NCI-H510A treated with DMSO at 0.1 percent for 48 hours (cell line): ENCODE results near the gene PRDM4.
"Not testable (repeated sequence)": the region's sequence is repeated elsewhere in the genome, so short reads cannot be mapped to it uniquely, and the experiment has no call there.

ENCODE experiments used
- DNase-seq: peaks from one replicate; lab custom pipeline; 2025; lab: John Stamatoyannopoulos, UW

PRDM4 gene

DNA sequence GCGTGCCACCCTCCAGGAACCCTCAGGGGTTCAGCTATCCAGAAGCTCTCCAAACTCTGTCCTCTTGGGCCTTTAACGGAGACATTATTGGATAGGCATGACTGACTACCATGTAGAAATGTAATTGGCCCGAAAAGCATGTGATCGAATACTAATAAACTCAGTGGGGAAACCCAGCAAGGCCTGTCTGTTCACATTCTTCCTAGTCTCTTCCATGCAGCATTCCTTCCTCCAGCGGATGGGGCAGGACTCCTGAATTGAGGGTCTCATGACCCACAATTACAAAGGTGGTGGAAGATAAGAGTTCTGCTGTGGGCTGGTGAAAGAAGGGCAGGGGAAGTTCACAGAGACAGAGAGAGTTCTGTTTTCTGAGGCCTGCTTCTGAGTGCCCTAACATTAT is 6.5 kb upstream of the PRDM4 start:
- DNase-seq = no peak

DNA sequence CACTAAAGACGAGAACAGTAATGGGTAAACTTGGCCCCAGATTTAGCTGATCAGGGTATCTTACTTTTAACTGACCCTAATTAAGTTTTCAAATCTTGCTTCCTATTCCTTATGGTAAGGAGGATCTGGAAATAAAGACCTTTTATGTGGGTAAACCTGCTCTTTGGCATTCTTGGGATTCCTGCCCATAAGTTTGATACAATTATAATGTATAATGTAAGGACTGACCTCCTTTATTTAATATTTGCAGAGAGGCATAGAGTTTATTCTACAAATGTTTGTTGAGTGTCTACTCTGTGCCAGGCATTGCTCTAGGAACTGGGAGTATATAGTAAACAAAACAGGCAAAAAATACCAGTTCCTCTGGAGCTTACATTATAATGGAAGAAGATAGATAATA is 4.4 kb upstream of the PRDM4 start:
- DNase-seq = no peak

DNA sequence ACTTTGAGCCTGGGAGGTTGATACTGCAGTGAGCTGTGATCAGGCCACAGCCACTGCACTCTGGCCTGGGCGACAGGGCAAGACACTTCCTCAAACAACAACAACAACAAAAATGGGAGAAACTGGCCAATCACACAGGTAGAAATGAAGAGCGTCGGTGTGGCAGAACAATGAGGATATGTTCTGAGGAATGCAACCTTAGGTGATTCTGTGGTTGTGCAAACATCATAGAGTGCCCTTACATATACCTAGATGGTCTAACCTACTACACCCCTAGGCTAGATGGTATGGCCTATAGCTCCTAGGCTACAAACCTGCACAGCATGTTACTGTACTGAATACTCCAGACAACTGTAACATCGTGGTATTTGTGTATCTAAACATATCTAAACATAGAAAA is 3.7 kb upstream of the PRDM4 start:
- DNase-seq = no peak

DNA sequence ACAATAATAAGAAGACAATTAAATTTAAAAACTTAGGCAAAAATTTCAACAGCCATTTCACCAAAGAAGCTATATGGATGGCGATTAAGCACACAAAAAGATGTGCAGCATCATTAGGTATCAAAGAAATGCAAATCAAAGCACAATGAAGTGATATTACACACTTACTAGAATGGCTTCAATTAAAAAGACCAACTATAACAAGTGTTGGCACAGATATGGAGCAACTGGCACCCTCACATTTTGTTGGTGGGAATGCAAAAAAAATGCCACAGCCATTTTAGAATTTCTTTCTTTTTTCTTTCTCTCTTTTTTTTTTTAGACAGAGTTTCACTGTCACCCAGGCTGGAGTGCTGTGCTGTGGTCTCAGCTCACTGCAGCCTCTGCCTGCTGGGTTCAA is 1.9 kb upstream of the PRDM4 start:
- DNase-seq = no peak

DNA sequence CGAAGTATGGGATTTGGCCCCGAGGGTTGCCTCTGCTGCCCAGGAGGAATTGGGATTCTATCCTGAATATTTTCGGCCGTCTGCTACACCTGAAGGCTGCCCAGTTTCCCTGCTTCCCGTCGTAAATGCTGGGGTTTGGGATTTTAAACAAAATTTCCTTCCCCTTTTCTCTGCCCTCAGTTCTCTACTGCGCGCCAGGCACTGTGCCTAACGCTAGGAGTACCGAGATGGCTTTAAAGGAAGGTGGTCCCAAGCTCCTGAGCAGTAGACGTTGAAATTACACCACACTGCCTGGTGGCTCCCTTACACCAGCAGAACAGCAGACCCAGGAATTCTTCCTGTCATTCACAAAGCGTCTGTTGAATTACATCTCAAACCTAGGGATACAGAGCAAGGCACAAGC is 566 bp upstream of the PRDM4 start:
- peak; percentile 34 for DNase-seq

DNA sequence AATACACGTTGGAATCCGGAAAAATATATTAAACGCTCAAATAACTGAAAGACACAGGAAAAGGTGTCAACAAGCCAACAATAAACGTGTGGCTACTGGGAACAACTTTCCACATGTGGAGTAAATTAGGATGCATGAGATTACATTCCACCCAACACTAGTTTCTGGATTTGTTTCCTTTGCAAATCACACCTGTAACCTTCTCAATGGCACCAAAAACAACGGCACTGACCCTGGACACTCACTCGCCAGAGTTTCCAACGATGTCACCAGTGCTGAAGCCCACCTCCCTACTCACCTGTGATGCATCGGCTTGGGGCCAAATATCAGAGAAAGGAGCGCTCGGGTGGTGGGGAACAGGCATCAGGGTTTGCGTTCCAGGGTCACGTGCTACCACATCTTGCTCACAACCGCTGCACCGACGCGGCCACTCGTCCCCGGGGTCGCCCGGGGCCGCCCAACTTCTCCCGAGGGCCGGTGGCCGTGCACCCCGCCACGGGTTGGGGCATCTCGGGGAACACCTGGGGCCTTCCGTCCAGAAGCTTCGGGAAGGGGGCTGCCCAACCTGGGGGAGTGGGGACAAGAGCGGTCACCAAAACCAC is 629 bp downstream of the PRDM4 start:
- DNase-seq = no peak

DNA sequence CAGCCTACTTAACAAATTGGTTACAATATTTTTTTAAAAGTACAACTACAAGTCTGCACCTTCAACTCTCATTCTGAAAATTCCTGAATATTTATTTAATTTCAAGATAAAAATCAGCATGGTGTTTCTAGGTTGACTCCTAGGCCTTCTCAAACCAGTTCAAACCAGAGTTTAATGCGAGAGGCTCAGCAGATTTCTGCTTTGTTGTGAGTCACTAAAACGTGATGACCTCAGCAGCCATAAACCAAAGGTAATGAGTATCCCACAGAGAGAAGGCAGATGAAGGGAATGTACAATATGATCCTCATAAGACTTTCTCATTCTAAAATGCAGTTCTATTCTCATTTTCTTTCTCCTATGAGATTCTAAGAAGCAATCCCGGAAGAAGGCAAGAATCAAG is 1.5 kb downstream of the PRDM4 start:
- DNase-seq = peak; percentile 31

DNA sequence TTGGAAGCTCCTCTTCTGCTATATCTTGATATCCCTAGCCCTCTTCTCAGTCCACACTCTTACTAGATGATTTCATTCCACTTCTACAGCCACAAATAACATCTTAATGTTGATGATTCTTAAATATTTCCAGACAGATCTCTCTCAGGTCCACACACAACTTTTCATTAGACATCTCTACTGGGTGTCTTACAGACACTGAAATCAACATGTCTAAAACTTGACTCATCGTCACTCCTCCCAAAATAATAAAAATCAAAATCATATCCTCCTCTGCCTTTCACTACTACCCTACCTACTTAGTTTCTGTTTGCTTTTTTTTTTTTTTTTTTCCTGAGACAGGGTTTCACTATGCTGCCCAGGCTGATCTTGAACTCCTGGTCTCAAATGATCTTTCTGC is 11.9 kb downstream of the PRDM4 start:
- no peak for DNase-seq

DNA sequence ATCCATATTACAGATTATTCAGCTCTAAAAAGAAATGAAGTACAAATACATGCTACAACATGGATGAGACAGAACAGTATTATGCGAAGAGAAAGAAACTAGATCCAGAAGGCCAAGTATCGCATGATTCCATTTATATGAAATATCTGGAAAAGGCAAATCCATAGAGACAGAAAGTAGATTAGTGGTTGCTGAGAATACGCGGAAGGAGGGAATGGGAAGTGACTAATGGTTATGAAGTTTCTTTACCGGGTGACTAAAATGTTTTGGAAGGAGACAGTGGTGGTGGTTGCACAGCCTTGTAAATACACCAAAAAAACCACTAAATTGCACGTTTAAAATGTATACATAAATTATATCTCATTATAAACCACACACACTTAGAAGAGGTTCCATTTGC is 12.5 kb downstream of the PRDM4 start:
- no peak for DNase-seq

DNA sequence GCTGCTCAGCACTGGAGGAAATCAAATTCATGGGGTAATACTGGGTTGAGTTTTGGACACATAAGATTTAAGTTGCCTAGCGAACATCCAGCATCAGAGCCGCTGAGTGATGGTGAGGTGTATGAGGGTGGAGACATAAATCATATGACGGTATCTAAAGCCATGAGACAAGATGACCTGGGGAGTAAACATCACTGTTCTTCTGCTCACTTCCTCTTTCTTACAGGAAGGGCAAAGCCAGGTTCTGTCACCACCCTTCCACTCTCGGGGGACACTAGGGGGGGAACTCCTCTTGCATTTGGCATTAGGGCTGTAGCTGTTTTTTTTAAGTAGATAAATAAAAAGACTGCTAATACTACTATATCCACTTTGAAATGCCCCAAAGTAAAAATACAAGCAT is 24.0 kb downstream of the PRDM4 start:
- no peak for DNase-seq

DNA sequence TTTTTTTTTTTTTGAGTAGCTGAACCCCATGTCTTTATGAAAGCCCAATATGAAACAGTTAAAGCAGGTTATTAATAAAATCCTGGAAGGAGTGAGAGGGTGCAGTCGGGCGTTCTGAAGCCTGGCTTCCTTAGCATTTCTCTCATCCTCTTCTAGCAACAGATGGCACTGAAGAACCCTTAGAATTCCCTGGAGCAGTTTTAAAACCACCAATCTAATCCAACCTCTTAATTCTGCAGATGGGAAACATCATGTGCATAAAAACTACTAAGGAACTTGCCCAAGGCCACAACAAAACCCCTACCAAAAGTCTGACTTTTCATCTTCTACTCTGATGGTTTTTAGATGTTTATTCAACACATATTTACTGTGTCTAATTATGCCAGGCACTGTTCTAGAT is 25.2 kb downstream of the PRDM4 start:
- no peak for DNase-seq

DNA sequence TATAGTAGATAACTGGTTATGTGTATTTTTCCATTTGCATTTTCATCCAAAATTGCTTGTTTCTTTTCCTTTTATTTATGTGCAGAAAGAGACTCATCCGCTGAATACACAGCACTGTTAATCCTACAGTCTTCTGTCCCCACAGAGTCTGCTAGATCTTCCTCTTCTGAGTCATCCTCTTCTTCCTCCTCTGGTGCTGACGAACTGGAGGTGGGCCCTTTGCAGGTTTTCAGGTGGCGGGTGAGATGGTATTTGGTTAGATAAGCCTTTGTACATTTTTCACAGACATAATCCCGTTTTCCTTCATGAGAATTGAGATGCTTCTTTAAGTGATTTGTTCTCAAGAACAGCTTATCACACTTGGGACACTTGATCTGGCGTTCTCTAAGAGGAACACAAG is 26.8 kb downstream of the PRDM4 start:
- DNase-seq = no peak

DNA sequence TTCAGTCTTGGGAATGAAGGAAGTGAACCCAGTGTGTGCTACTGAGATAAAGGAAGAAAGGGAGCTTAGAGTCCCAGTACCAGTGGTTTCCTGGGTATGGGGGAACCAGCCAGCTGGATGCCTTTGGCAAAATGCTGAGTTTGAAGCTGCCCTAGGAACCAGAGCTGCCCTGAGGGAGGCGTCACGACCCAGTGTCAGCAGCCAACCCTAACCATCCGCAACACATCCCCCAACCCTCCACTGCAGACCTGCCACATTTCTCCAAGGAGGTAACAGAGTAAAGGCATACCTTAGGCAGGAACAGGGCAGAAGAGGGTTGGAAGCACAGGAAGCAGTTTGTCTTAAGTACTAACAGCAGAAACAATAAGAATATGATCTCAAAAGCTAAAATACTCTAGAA is 28.6 kb downstream of the PRDM4 start:
- no peak for DNase-seq

DNA sequence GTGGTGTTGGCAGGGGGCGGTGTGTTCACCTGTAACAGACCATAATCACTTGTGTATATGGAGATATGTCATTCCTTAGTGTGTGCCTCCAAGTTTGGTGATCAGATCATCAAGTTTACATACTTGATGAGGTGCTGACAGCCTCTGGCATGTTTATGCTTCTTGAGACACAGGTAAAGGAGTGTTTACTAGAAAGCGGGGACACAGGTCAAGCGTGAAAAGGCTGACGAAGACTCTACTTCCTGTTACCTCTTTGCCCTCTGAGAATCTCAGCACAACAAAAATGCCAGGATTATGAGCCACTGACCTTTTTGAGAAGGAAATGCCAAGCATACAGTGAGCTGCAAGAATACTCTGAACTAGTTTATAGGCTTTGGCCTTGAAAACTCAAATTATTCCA is 29.6 kb downstream of the PRDM4 start:
- no peak for DNase-seq

DNA sequence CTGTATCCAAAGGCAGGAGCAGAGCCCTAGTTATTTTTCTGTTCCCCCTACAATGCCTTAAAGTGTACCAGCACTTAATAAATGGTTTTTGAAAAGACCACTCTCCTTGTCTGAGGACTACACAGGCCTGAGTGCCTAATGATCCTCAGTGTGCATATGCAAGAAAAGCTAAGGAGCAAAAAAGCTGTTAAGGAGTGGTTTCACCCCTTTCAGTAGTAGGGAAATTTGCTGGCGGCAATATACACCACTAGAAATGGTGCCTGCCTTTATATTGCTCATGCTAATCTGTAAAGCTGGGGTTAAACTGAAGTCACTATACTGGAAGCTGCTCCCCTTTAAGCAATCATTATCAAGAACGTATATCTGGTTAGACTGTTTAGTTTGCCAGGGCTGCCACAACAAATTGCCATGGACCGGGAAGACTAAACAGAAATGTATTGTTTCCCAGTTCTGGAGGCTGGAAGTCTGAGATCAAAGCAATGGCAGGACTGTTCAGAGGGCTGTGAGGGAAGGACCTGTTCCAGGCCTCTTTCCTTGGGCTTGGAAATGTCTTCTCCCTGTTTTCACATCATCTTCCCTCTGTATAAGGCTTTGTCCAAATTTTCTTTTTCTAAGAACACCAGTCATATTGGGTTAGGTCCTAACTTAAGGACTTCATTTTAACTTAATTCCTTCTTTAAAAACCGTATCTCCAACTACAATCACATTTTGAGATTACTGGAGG is 30.2 kb downstream of the PRDM4 start:
- DNase-seq = no peak

DNA sequence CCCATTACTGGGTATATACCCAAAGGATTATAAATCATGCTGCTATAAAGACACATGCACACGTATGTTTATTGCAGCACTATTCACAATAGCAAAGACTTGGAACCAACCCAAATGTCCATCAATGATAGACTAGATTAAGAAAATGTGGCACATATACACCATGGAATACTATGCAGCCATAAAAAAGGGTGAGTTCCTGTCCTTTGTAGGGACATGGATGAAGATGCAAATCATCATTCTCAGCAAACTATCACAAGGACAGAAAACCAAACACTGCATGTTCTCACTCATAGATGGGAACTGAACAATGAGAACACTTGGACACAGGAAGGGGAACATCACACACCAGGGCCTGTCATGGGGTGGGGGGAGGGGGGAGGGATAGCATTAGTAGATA is 33.2 kb downstream of the PRDM4 start:
- DNase-seq = not testable (repeated sequence)

DNA sequence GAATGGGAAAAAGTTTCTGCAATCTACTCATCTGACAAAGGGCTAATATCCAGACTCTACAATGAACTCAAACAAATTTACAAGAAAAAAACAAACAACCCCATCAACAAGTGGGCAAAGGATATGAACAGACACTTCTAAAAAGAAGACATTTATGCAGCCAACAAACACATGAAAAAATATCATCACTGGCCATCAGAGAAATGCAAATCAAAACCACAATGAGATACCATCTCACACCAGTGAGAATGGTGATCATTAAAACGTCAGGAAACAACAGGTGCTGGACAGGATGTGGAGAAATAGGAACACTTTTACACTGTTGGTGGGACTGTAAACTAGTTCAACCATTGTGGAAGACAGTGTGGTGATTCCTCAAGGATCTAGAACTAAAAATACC is 33.6 kb downstream of the PRDM4 start:
- DNase-seq = not testable (repeated sequence)

DNA sequence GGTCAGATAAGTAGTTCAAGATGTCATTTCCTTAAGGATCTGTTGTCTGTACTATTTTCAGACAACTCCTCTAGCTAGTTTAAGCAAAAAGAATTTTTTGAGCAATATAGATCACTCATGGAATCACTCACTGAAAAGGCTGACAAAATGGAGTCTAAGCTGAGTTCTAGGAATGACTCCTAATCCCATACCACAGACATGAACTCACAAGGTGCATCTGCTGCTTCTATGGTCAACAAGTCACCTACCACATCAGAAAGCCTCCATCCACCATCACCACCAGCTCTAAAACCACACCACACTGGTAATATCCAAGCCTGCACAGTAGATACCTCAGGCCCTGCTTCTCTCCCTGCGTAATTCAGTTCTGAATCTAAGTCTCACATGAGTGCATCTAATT is 42.3 kb downstream of the PRDM4 start:
- no peak for DNase-seq

DNA sequence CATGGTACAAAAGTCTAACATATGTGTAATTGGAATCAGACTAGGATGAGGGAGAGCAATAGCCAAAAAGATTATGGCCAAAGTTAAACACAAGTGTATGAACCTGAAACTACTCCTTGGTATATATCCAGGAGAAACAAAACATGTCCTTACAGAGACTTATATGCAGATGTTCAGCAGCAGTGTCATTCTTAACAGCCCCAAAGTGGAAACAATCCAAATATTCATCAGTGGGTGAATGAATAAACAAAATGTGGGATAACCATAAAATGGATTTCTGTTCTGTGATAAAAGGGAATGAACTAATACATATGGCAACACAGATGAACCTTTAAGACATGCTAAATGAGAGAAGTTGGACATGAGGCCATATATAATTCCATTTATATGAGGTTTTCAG is 45.2 kb downstream of the PRDM4 start:
- DNase-seq = no peak

DNA sequence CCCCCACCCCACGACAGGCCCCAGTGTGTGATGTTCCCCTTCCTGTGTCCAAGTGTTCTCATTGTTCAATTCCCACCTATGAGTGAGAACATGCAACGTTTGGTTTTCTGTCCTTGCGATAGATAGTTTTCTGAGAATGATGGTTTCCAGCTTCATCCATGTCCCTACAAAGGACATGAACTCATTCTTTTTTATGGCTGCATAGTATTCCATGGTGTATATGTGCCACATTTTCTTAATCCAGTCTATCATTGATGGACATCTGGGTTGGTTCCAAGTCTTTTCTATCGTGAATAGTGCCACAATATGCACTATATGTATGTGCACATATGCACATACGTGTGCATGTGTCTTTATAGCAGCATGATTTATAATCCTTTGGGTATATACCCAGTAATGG is 55.4 kb downstream of the PRDM4 start:
- not testable (repeated sequence) for DNase-seq

DNA sequence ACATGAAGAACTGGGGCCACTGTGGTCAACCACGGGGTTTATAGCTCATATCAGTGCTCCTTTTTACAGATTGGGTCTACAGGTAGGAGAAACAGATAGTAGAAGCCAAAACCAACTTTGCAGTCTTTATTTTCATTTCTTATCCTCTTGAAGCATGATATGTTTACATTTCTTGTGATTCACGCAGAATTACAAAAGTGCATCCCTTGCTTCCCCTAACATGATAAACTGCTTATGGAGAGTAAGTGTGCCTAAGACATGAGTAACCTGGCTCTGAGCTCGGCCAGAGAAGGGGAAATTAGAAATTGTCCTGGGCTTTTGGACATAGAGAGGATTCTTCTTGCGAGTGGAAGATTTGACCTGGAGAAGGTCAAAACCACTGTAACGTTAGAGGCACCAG is 56.9 kb downstream of the PRDM4 start:
- DNase-seq = no peak

DNA sequence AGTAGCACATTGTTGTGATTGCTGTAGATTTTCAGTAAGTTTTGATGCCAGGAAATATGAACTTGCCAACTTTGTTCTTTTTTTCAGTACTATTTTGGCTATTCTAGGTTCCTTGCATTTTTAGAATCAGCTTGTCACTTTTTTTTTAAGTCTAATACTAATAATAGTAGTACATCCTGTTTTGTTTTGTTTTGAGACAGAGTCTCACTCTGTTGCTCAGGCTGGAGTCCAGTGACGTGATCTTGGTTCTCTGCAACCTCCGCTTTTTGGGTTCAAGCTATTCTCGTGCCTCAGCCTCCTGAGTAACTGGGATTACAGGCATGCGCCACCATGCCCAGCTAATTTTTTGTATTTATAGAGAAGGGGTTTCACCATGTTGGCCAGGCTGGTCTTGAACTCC is 58.8 kb downstream of the PRDM4 start:
- no peak for DNase-seq

DNA sequence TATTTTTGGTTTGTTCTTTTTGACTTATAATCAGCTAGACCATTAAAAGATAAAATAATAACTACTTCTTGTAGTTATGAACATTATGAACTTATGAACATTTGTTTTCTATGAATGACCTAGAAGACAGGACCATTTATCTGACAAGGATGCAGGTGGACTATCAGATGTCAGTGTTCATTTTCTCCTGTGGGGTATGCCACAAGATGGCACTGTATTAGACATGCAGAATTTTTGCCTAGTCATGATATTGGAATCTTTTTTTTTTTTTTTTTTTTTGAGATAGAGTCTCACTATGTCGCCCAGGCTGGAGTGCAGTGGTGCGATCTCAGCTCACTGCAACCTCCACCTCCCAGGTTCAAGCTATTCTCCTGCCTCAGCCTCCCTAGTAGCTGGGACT is 65.2 kb downstream of the PRDM4 start:
- not testable (repeated sequence) for DNase-seq
